ENCODE data around the gene CTNNBIP1.

CTNNBIP1 gene

DNA sequence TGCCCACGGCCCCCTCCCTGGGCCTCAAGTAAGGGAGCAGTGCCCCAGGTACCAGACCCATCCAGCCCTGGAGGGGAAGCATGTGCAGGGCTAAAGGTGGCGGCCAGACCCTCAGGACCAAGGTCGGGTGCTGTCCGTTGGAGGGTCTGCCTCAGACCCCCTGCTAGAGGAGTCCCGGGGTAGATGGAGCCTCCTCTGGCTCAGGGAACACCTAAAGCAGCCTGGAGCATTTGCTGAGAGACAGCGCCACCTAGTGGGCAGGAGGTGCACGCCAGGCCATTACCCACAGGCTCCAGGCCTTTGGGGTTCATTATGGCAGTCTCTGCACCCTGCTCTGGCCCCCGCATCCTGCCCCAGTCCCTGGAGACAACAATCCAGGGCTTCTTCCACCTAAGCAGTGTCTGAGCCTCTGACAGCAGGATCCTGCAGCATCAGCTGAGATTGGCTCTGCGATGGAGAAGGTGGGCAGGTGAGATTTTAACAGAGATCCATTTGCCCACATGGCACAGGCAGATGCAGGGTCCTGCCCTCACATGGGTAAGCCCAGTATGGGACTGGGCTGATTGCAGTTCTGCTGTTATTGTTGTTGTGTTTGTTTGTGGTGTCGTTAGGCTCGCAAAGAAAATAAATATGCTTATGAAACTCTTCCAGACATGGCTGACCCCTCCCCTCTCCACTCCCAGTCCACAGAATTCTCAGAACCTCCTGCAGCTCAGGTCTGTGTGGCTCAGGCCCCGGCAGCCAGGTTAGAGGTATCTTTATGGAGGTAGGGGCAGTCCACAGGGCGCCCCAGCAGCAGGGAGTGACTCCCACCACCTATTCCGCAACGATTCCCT, 42.4 kb downstream of the CTNNBIP1 start:
- H3K4me2 ChIP-seq (ENCODE audit: low read length, poor library complexity, severe bottlenecking) = no peak overlapping the region
- H3K4me1 ChIP-seq (ENCODE audit: control insufficient read depth, insufficient read depth, low read depth, low read length) = peaks cover 29% of the 10 kb centered on the region
- no peak overlapping the region for H2BK120ac ChIP-seq (ENCODE audit: low read depth, low read length)
- 38% methylated on average over 13 of the region's 15 CpGs for WGBS
- H3K27ac ChIP-seq (ENCODE audit: low read length, poor library complexity, severe bottlenecking) = no peak overlapping the region
- no peak overlapping the region for H4K8ac ChIP-seq (ENCODE audit: low read length)
- H2AK5ac ChIP-seq (ENCODE audit: low read length, severe bottlenecking) = peak overlapping the region; percentile 27
- H3K18ac ChIP-seq (ENCODE audit: low read depth in 1 of 2, low read length in 2 of 2) = no peak overlapping the region
- H2AFZ ChIP-seq (ENCODE audit: low read depth, low read length) = no peak overlapping the region
- H3K4ac ChIP-seq (ENCODE audit: low read depth in 1 of 2, low read length in 2 of 2) = no peak overlapping the region
- H3K9ac ChIP-seq (ENCODE audit: low read length) = no peak overlapping the region
- H2BK12ac ChIP-seq (ENCODE audit: low read length in 2 of 2) = no peak overlapping the region
- H2BK15ac ChIP-seq (ENCODE audit: low read depth, poor library complexity, severe bottlenecking) = no peak overlapping the region
- no peak overlapping the region for H2BK5ac ChIP-seq (ENCODE audit: low read depth, low read length, poor library complexity, severe bottlenecking)
- peak; percentile 65 for DNase-seq
- H3K9me3 ChIP-seq (ENCODE audit: control insufficient read depth, low read length) = no peaks in the 10 kb centered on the region
- H3K79me1 ChIP-seq (replicated peaks; ENCODE audit: low read length, poor library complexity, severe bottlenecking) = peaks cover 8% of the 10 kb centered on the region
- no peak overlapping the region for H3K14ac ChIP-seq (ENCODE audit: low read length in 2 of 2)
- H4K91ac ChIP-seq (ENCODE audit: low read length) = no peak overlapping the region
- H3K36me3 ChIP-seq (ENCODE audit: control insufficient read depth in 1 of 2, insufficient read depth in 2 of 2, low read depth in 1 of 2, low read length in 2 of 2) = peaks cover 32 to 49% of the 10 kb centered on the region in 2 experiments
- peak overlapping the region in 1 of 2 experiments; percentile 3 for H3K4me3 ChIP-seq (ENCODE audit: insufficient read depth in 1 of 2, low read depth in 1 of 2, low read length in 2 of 2)
- no peaks in the 10 kb centered on the region for H3K27me3 ChIP-seq (ENCODE audit: control insufficient read depth in 1 of 2, insufficient read depth in 1 of 2, low read length in 2 of 2)
- H3K23ac ChIP-seq (ENCODE audit: low read length in 2 of 2) = no peak overlapping the region

DNA sequence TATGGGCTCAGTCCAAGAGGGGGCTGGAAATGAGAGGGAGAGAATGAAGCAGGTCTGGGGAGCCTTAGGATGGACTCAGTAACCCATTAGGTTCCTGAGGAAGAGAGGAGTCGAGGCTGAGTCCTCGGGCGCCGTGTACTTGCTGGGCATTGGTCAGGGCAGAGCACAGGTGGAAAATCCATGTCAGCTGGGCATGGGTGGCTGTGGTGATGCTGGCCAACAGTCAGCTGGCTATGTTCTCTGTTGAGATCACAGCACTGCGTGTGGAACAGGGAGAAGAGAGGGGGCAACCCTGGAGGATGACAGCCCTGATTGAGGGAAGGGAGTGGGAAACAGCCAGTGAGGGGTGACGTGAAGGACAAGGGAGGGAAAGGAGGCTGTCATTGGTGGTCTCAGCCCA, 43.2 kb downstream of the CTNNBIP1 start:
- Histone ChIP-seq H2BK5ac (ENCODE audit: low read depth, low read length, poor library complexity, severe bottlenecking) (no peak overlapping the region), H3K9ac (ENCODE audit: low read length) (no peak overlapping the region), H2AK5ac (ENCODE audit: low read length, severe bottlenecking) (peak overlapping the region; percentile 95), H3K14ac (ENCODE audit: low read length in 2 of 2) (peak overlapping the region in 1 of 2 experiments; percentile 58), H2BK12ac (ENCODE audit: low read length in 2 of 2) (peak overlapping the region in 1 of 2 experiments; percentile 24), H3K4me3 (ENCODE audit: insufficient read depth in 1 of 2, low read depth in 1 of 2, low read length in 2 of 2) (no peak overlapping the region), H3K4me2 (ENCODE audit: low read length, poor library complexity, severe bottlenecking) (no peak overlapping the region), H4K91ac (ENCODE audit: low read length) (no peak overlapping the region), H3K9me3 (ENCODE audit: control insufficient read depth, low read length) (no peaks in the 10 kb centered on the region), H3K4ac (ENCODE audit: low read depth in 1 of 2, low read length in 2 of 2) (no peak overlapping the region), H3K18ac (ENCODE audit: low read depth in 1 of 2, low read length in 2 of 2) (no peak overlapping the region), H2BK15ac (ENCODE audit: low read depth, poor library complexity, severe bottlenecking) (no peak overlapping the region), H3K36me3 (ENCODE audit: control insufficient read depth in 1 of 2, insufficient read depth in 2 of 2, low read depth in 1 of 2, low read length in 2 of 2) (peaks cover 32 to 48% of the 10 kb centered on the region in 2 experiments), H2BK120ac (ENCODE audit: low read depth, low read length) (no peak overlapping the region), H4K8ac (ENCODE audit: low read length) (no peak overlapping the region), H3K4me1 (ENCODE audit: control insufficient read depth, insufficient read depth, low read depth, low read length) (peaks cover 30% of the 10 kb centered on the region), H3K23ac (ENCODE audit: low read length in 2 of 2) (no peak overlapping the region), H3K27ac (ENCODE audit: low read length, poor library complexity, severe bottlenecking) (no peak overlapping the region), H3K79me1 (replicated peaks; ENCODE audit: low read length, poor library complexity, severe bottlenecking) (peaks cover 7% of the 10 kb centered on the region), H2AFZ (ENCODE audit: low read depth, low read length) (no peak overlapping the region), H3K27me3 (ENCODE audit: control insufficient read depth in 1 of 2, insufficient read depth in 1 of 2, low read length in 2 of 2) (no peaks in the 10 kb centered on the region)
- 91% methylated on average over 6 of the region's 6 CpGs for WGBS
- DNase-seq = no peak

GRCh38 chr1:9865724-9866123, 44.3 kb downstream of the CTNNBIP1 start:
- Histone ChIP-seq H3K9ac (ENCODE audit: low read length) (no peak overlapping the region), H2BK12ac (ENCODE audit: low read length in 2 of 2) (peak overlapping the region in 1 of 2 experiments; percentile 57), H3K4me3 (ENCODE audit: insufficient read depth in 1 of 2, low read depth in 1 of 2, low read length in 2 of 2) (no peak overlapping the region), H3K9me3 (ENCODE audit: control insufficient read depth, low read length) (no peaks in the 10 kb centered on the region), H3K4me2 (ENCODE audit: low read length, poor library complexity, severe bottlenecking) (no peak overlapping the region), H4K91ac (ENCODE audit: low read length) (peak overlapping the region; percentile 58), H4K8ac (ENCODE audit: low read length) (no peak overlapping the region), H3K36me3 (ENCODE audit: control insufficient read depth in 1 of 2, insufficient read depth in 2 of 2, low read depth in 1 of 2, low read length in 2 of 2) (peaks cover 30 to 37% of the 10 kb centered on the region in 2 experiments), H3K4me1 (ENCODE audit: control insufficient read depth, insufficient read depth, low read depth, low read length) (peaks cover 30% of the 10 kb centered on the region), H3K14ac (ENCODE audit: low read length in 2 of 2) (peak overlapping the region in 1 of 2 experiments; percentile 57), H3K23ac (ENCODE audit: low read length in 2 of 2) (no peak overlapping the region), H3K4ac (ENCODE audit: low read depth in 1 of 2, low read length in 2 of 2) (no peak overlapping the region), H2AFZ (ENCODE audit: low read depth, low read length) (no peak overlapping the region), H3K79me1 (replicated peaks; ENCODE audit: low read length, poor library complexity, severe bottlenecking) (peaks cover 10% of the 10 kb centered on the region), H3K18ac (ENCODE audit: low read depth in 1 of 2, low read length in 2 of 2) (peak overlapping the region in 1 of 2 experiments; percentile 50), H2BK5ac (ENCODE audit: low read depth, low read length, poor library complexity, severe bottlenecking) (no peak overlapping the region), H2BK15ac (ENCODE audit: low read depth, poor library complexity, severe bottlenecking) (no peak overlapping the region), H2AK5ac (ENCODE audit: low read length, severe bottlenecking) (peak overlapping the region; percentile 83), H3K27ac (ENCODE audit: low read length, poor library complexity, severe bottlenecking) (peak overlapping the region; percentile 83), H2BK120ac (ENCODE audit: low read depth, low read length) (no peak overlapping the region), H3K27me3 (ENCODE audit: control insufficient read depth in 1 of 2, insufficient read depth in 1 of 2, low read length in 2 of 2) (no peaks in the 10 kb centered on the region)
- no peak for DNase-seq
- WGBS = 58% methylated on average over 2 of the region's 2 CpGs

GRCh38 chr1:9863371-9863770, 46.7 kb downstream of the CTNNBIP1 start:
- Histone ChIP-seq H2AK5ac (ENCODE audit: low read length, severe bottlenecking) (no peak overlapping the region), H3K4me1 (ENCODE audit: control insufficient read depth, insufficient read depth, low read depth, low read length) (peaks cover 37% of the 10 kb centered on the region), H2AFZ (ENCODE audit: low read depth, low read length) (no peak overlapping the region), H3K27ac (ENCODE audit: low read length, poor library complexity, severe bottlenecking) (no peak overlapping the region), H3K18ac (ENCODE audit: low read depth in 1 of 2, low read length in 2 of 2) (no peak overlapping the region), H3K9me3 (ENCODE audit: control insufficient read depth, low read length) (no peaks in the 10 kb centered on the region), H3K4ac (ENCODE audit: low read depth in 1 of 2, low read length in 2 of 2) (no peak overlapping the region), H3K4me3 (ENCODE audit: insufficient read depth in 1 of 2, low read depth in 1 of 2, low read length in 2 of 2) (no peak overlapping the region), H3K23ac (ENCODE audit: low read length in 2 of 2) (no peak overlapping the region), H2BK5ac (ENCODE audit: low read depth, low read length, poor library complexity, severe bottlenecking) (no peak overlapping the region), H3K14ac (ENCODE audit: low read length in 2 of 2) (no peak overlapping the region), H3K9ac (ENCODE audit: low read length) (no peak overlapping the region), H2BK12ac (ENCODE audit: low read length in 2 of 2) (no peak overlapping the region), H3K36me3 (ENCODE audit: control insufficient read depth in 1 of 2, insufficient read depth in 2 of 2, low read depth in 1 of 2, low read length in 2 of 2) (peaks cover 13 to 20% of the 10 kb centered on the region in 2 experiments), H2BK120ac (ENCODE audit: low read depth, low read length) (no peak overlapping the region), H4K91ac (ENCODE audit: low read length) (no peak overlapping the region), H2BK15ac (ENCODE audit: low read depth, poor library complexity, severe bottlenecking) (no peak overlapping the region), H4K8ac (ENCODE audit: low read length) (no peak overlapping the region), H3K27me3 (ENCODE audit: control insufficient read depth in 1 of 2, insufficient read depth in 1 of 2, low read length in 2 of 2) (no peaks in the 10 kb centered on the region), H3K79me1 (replicated peaks; ENCODE audit: low read length, poor library complexity, severe bottlenecking) (peaks cover 10% of the 10 kb centered on the region), H3K4me2 (ENCODE audit: low read length, poor library complexity, severe bottlenecking) (no peak overlapping the region)
- DNase-seq = no peak
- 98% methylated on average over 10 of the region's 10 CpGs for WGBS
